ENCODE measurements around the gene TTYH1.

GRCh38 chr19:54399189-54399588 lies 16.1 kb upstream of the TTYH1 start:
- TF ChIP-seq, protein P1, sequence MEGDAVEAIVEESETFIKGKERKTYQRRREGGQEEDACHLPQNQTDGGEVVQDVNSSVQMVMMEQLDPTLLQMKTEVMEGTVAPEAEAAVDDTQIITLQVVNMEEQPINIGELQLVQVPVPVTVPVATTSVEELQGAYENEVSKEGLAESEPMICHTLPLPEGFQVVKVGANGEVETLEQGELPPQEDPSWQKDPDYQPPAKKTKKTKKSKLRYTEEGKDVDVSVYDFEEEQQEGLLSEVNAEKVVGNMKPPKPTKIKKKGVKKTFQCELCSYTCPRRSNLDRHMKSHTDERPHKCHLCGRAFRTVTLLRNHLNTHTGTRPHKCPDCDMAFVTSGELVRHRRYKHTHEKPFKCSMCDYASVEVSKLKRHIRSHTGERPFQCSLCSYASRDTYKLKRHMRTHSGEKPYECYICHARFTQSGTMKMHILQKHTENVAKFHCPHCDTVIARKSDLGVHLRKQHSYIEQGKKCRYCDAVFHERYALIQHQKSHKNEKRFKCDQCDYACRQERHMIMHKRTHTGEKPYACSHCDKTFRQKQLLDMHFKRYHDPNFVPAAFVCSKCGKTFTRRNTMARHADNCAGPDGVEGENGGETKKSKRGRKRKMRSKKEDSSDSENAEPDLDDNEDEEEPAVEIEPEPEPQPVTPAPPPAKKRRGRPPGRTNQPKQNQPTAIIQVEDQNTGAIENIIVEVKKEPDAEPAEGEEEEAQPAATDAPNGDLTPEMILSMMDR (IDR thresholded peaks at IDR 0.05): no peak
- TF ChIP-seq POLR2AphosphoS5 (IDR thresholded peaks at IDR 0.05) (no peak), POLR2A (IDR thresholded peaks at IDR 0.05) (no peak)

Measured in breast epithelium (tissue), 3 donors.